AML-193 (cell line): ENCODE data around the gene AKNAD1.

Source experiments
- DNase-seq, 2 experiments: peaks; one replicate each; lab custom pipeline; 2025; lab: John Stamatoyannopoulos, UW

The AKNAD1 gene

GRCh38 chr1:108865316-108865910, 8.5 kb upstream of the AKNAD1 start:
- DNase-seq: no peak

GRCh38 chr1:108863984-108864383, 7.1 kb upstream of the AKNAD1 start:
- no peak for DNase-seq

GRCh38 chr1:108862698-108863477, 6.0 kb upstream of the AKNAD1 start:
- DNase-seq: no peak

GRCh38 chr1:108862017-108862610, 5.2 kb upstream of the AKNAD1 start:
- DNase-seq: no peak

GRCh38 chr1:108861566-108861965, 4.7 kb upstream of the AKNAD1 start:
- DNase-seq: no peak

GRCh38 chr1:108860190-108860907, 3.5 kb upstream of the AKNAD1 start:
- DNase-seq: no peak

GRCh38 chr1:108858230-108858950, 1.5 kb upstream of the AKNAD1 start:
- no peak for DNase-seq

- no peak for DNase-seq
Measured at GRCh38 chr1:108854221-108855019, 2.5 kb downstream of the AKNAD1 start.

- peak; percentile 58 to 60 for DNase-seq
Measured at GRCh38 chr1:108852221-108852975, 4.5 kb downstream of the AKNAD1 start.

- DNase-seq: peak in 1 of 2 experiments; percentile 8
Measured at GRCh38 chr1:108851567-108851966, 5.3 kb downstream of the AKNAD1 start.

GRCh38 chr1:108850929-108851328, 6.0 kb downstream of the AKNAD1 start:
- DNase-seq: no peak

GRCh38 chr1:108848806-108849205, 8.1 kb downstream of the AKNAD1 start:
- peak; percentile 29 to 55 for DNase-seq

GRCh38 chr1:108847494-108847893, 9.4 kb downstream of the AKNAD1 start:
- DNase-seq: no peak

- DNase-seq: no peak
Measured at GRCh38 chr1:108845991-108846390, 10.9 kb downstream of the AKNAD1 start.

GRCh38 chr1:108845446-108845845, 11.4 kb downstream of the AKNAD1 start:
- DNase-seq: no peak

GRCh38 chr1:108843390-108844137, 13.3 kb downstream of the AKNAD1 start:
- no peak for DNase-seq

- DNase-seq: no peak
Measured at GRCh38 chr1:108842525-108843181, 14.2 kb downstream of the AKNAD1 start.

GRCh38 chr1:108841703-108842102, 15.2 kb downstream of the AKNAD1 start:
- no peak for DNase-seq

GRCh38 chr1:108832929-108833328, 24.0 kb downstream of the AKNAD1 start:
- DNase-seq: no peak
